H9 (cell line): Measurements from ENCODE around the gene ST6GAL2. TPM values are rescaled to one million over a fixed set of nuclear protein-coding genes. Genes with fewer than 3 reads are reported as not detected.
A peak's percentile ranks its signal among the peaks of the same experiment; 100 is the strongest.

Experiments
- DNase-seq: peaks from one replicate; pipeline ENCODE4 v3.0.0-alpha.2; 2017
- H2AFZ ChIP-seq: one replicate; pipeline ENCODE4 v1.6.1; 2013; ENCODE audit warnings: mild to moderate bottlenecking, low read length, control low read depth, moderate library complexity
- H2AK5ac ChIP-seq: 2 replicates; pipeline ENCODE4 v1.6.1; 2013; ENCODE audit warnings: low read length, control low read depth, mixed read lengths; ENCODE audit not compliant: insufficient read length
- H2BK120ac ChIP-seq: one replicate; pipeline ENCODE4 v1.6.1; 2013; ENCODE audit warnings: low read depth, mild to moderate bottlenecking, low read length, control low read depth, inconsistent platforms; ENCODE audit not compliant: poor library complexity, severe bottlenecking
- H2BK12ac ChIP-seq: 2 replicates; pipeline ENCODE4 v1.6.1; 2013; ENCODE audit warnings: low read length, control low read depth, mixed read lengths, low read depth; ENCODE audit not compliant: insufficient read length
- H2BK15ac ChIP-seq: 2 replicates; pipeline ENCODE4 v1.6.1; 2013; ENCODE audit warnings: low read depth, low read length, control low read depth
- H2BK20ac ChIP-seq: one replicate; pipeline ENCODE4 v1.6.1; 2013; ENCODE audit warnings: low read depth, mild to moderate bottlenecking, low read length, control low read depth, inconsistent platforms; ENCODE audit not compliant: poor library complexity, severe bottlenecking
- H2BK5ac ChIP-seq: 2 replicates; pipeline ENCODE4 v1.6.1; 2013; ENCODE audit warnings: low read length, control low read depth, mixed read lengths; ENCODE audit not compliant: insufficient read length
- H3K14ac ChIP-seq: 2 replicates; pipeline ENCODE4 v1.6.1; 2013; ENCODE audit warnings: low read length, control low read depth; ENCODE audit not compliant: insufficient read depth
- H3K18ac ChIP-seq: 2 replicates; pipeline ENCODE4 v1.6.1; 2013; ENCODE audit warnings: low read depth, mild to moderate bottlenecking, mixed read lengths, low read length, control low read depth; ENCODE audit not compliant: insufficient read length
- H3K23ac ChIP-seq: 2 replicates; pipeline ENCODE4 v1.6.1; 2013; ENCODE audit warnings: low read length, control low read depth, mixed read lengths, low read depth; ENCODE audit not compliant: insufficient read length
- H3K23me2 ChIP-seq: 2 replicates; pipeline ENCODE4 v1.6.1; 2013; ENCODE audit warnings: low read depth, mild to moderate bottlenecking, mixed read lengths, low read length, control low read depth; ENCODE audit not compliant: insufficient read length, poor library complexity, severe bottlenecking
- H3K27ac ChIP-seq: 2 replicates; pipeline ENCODE4 v1.5.1; 2013; ENCODE audit warnings: low read length, control low read depth, mixed read lengths, low read depth; ENCODE audit not compliant: insufficient read length
- H3K27me3 ChIP-seq: 2 replicates; pipeline ENCODE4 v1.6.1; 2013; ENCODE audit warnings: low read length, control low read depth, inconsistent platforms; ENCODE audit not compliant: insufficient read depth
- H3K4ac ChIP-seq: 2 replicates; pipeline ENCODE4 v1.6.1; 2013; ENCODE audit warnings: low read depth, mild to moderate bottlenecking, control low read depth, inconsistent platforms, low read length, moderate library complexity
- H3K4me1 ChIP-seq: 2 replicates; pipeline ENCODE4 v1.6.1; 2013; ENCODE audit warnings: low read length, control low read depth, inconsistent platforms; ENCODE audit not compliant: insufficient read depth
- H3K4me2 ChIP-seq: 2 replicates; pipeline ENCODE4 v1.6.1; 2013; ENCODE audit warnings: low read length, control low read depth, mixed read lengths; ENCODE audit not compliant: insufficient read length, insufficient read depth
- H3K56ac ChIP-seq: 2 replicates; pipeline ENCODE4 v1.6.1; 2013; ENCODE audit warnings: low read depth, mild to moderate bottlenecking, mixed read lengths, low read length, control low read depth; ENCODE audit not compliant: insufficient read length
- H3K79me1 ChIP-seq: 2 replicates; pipeline ENCODE4 v1.6.1; 2013; ENCODE audit warnings: low read depth, mild to moderate bottlenecking, moderate library complexity, low read length, control low read depth, inconsistent platforms; ENCODE audit not compliant: insufficient read depth, poor library complexity, severe bottlenecking
- H3K79me2 ChIP-seq: 2 replicates; pipeline ENCODE4 v1.6.1; 2013; ENCODE audit warnings: low read length, control low read depth, inconsistent platforms; ENCODE audit not compliant: insufficient read depth
- H3K9ac ChIP-seq: 2 replicates; pipeline ENCODE4 v1.6.1; 2013; ENCODE audit warnings: low read length, control low read depth, mixed read lengths; ENCODE audit not compliant: insufficient read length; ENCODE audit errors: extremely low read depth
- H3K9me3 ChIP-seq: one replicate; pipeline ENCODE4 v1.6.1; 2013; ENCODE audit warnings: low read depth, low read length, inconsistent platforms; ENCODE audit not compliant: control insufficient read depth
- H3T11ph ChIP-seq: one replicate; pipeline ENCODE4 v1.6.1; 2013; ENCODE audit warnings: mild to moderate bottlenecking, low read length, control low read depth, inconsistent platforms
- H4K20me1 ChIP-seq: one replicate; pipeline ENCODE4 v1.6.1; 2013; ENCODE audit not compliant: control insufficient read depth, insufficient read length, insufficient read depth
- H4K5ac ChIP-seq: 2 replicates; pipeline ENCODE4 v1.6.1; 2013; ENCODE audit warnings: low read depth, mild to moderate bottlenecking, mixed read lengths, low read length, control low read depth; ENCODE audit not compliant: insufficient read length
- H4K8ac ChIP-seq: replicated peaks from 2 replicates; pipeline ENCODE4 v1.6.1; 2013; ENCODE audit warnings: low read length, control low read depth, mixed read lengths, low read depth; ENCODE audit not compliant: insufficient read length
- H4K91ac ChIP-seq: 2 replicates; pipeline ENCODE4 v1.6.1; 2013; ENCODE audit warnings: low read depth, mild to moderate bottlenecking, moderate library complexity, mixed read lengths, low read length, control low read depth; ENCODE audit not compliant: insufficient read length
- H3K27ac Mint-ChIP-seq, 3 experiments: 2 replicates in 2 of 3; 3 replicates in 1 of 3; pipeline ENCODE4 v1.8.0; 2020 to 2021; ENCODE audit warnings: mixed read lengths in 3 of 3, mild to moderate bottlenecking in 1 of 3, moderate library complexity in 1 of 3
- H3K27me3 Mint-ChIP-seq: 2 replicates; pipeline ENCODE4 v1.8.0; 2021; ENCODE audit warnings: low read depth, mild to moderate bottlenecking, moderate library complexity, mixed read lengths
- H3K36me3 Mint-ChIP-seq, 3 experiments: 2 replicates in 2 of 3; 3 replicates in 1 of 3; pipeline ENCODE4 v1.8.0; 2020 to 2021; ENCODE audit warnings: low read depth in 3 of 3, mixed read lengths in 3 of 3; ENCODE audit not compliant: insufficient read depth in 1 of 3
- H3K4me1 Mint-ChIP-seq, 2 experiments: 2 replicates each; pipeline ENCODE4 v1.8.0; 2020; ENCODE audit warnings: mixed read lengths in 2 of 2
- H3K4me3 Mint-ChIP-seq, 2 experiments: 2 replicates in 1 of 2; 3 replicates in 1 of 2; pipeline ENCODE4 v1.8.0; 2020 to 2021; ENCODE audit warnings: mild to moderate bottlenecking in 2 of 2, mixed read lengths in 2 of 2, moderate library complexity in 1 of 2
- H3K9me3 Mint-ChIP-seq, 2 experiments: 2 replicates in 1 of 2; 3 replicates in 1 of 2; pipeline ENCODE4 v1.8.0; 2020; ENCODE audit warnings: mild to moderate bottlenecking in 2 of 2, mixed read lengths in 2 of 2, moderate library complexity in 1 of 2
- WGBS: extraction: QIAGEN DNeasy Blood & Tissue Kit; methylation state at CpG from one replicate; pipeline ENCODE4 v1.1.7; 2013; ENCODE audit warnings: missing lambda C conversion rate, low lambda C conversion rate, mixed read lengths; ENCODE audit not compliant: insufficient read length; ENCODE audit errors: extremely low coverage; 5-methylcytosine and 5-hydroxymethylcytosine counted together
- total RNA-seq: library from RNA; stranded (reverse); gene quantifications from 2 replicates; pipeline ENCODE4 v1.2.1, GENCODE V29; 2021
- TF ChIP-seq, protein P1 (sequence below): fragments of 200-600 bp; sonication (generic); conservative IDR thresholded peaks from 3 replicates; pipeline ENCODE4 v1.8.0; 2021; ENCODE audit warnings: antibody characterized with exemption, mild to moderate bottlenecking

ST6GAL2 gene
- total RNA-seq, 1 experiment from 2014 or later: 7.6 TPM

DNA sequence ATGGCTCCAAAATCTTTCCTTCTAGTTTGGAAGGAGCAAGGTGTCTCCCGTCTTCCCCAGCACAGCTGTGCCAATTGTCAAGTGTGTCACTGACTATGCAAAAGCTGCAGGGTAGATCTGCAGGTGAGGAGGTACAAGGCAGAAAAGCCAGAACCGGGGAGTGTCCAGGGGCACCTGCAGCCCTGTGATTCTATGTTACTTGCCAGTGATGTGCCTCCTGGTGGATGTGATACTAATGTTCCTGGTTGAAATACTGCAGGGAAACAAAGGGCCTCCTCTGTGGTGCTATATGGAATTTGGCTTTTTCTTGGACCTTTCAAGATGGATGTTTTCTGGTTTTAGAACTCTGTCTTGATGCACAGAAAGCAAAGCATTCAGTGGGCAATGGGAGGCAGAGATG lies 80.3 kb downstream of the ST6GAL2 start:
- TF ChIP-seq, protein P1, sequence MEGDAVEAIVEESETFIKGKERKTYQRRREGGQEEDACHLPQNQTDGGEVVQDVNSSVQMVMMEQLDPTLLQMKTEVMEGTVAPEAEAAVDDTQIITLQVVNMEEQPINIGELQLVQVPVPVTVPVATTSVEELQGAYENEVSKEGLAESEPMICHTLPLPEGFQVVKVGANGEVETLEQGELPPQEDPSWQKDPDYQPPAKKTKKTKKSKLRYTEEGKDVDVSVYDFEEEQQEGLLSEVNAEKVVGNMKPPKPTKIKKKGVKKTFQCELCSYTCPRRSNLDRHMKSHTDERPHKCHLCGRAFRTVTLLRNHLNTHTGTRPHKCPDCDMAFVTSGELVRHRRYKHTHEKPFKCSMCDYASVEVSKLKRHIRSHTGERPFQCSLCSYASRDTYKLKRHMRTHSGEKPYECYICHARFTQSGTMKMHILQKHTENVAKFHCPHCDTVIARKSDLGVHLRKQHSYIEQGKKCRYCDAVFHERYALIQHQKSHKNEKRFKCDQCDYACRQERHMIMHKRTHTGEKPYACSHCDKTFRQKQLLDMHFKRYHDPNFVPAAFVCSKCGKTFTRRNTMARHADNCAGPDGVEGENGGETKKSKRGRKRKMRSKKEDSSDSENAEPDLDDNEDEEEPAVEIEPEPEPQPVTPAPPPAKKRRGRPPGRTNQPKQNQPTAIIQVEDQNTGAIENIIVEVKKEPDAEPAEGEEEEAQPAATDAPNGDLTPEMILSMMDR: peak; percentile 36; the same call in 2 of the 3 replicates
- H3K4me3 Mint-ChIP-seq: no peak overlapping the region
- H3K27me3 ChIP-seq: no peaks in the 10 kb centered on the region

More for the DNA sequence above, 80.3 kb downstream of the ST6GAL2 start:
- Histone ChIP-seq H3K4ac (no peak overlapping the region), H2BK5ac (no peak overlapping the region), H3K9ac (no peak overlapping the region), H3K79me2 (no peaks in the 10 kb centered on the region), H3K79me1 (no peaks in the 10 kb centered on the region), H3K14ac (no peak overlapping the region), H3T11ph (no peak overlapping the region), H2AFZ (no peak overlapping the region), H3K9me3 (no peaks in the 10 kb centered on the region), H3K56ac (no peak overlapping the region), H2BK120ac (no peak overlapping the region), H3K4me1 (no peaks in the 10 kb centered on the region), H3K18ac (no peak overlapping the region), H3K23me2 (no peaks in the 10 kb centered on the region), H4K8ac (no peak overlapping the region), H4K20me1 (no peaks in the 10 kb centered on the region), H4K91ac (no peak overlapping the region), H3K23ac (no peak overlapping the region), H3K27ac (no peak overlapping the region), H2BK12ac (no peak overlapping the region), H4K5ac (no peak overlapping the region), H2BK15ac (no peak overlapping the region), H2AK5ac (no peak overlapping the region), H2BK20ac (no peak overlapping the region), H3K4me2 (no peak overlapping the region)
- Mint-ChIP-seq H3K4me1 (peaks cover 11% of the 10 kb centered on the region in 2 experiments), H3K27ac (no peak overlapping the region), H3K36me3 (peaks cover 2 to 9% (median 7%) of the 10 kb centered on the region in 3 experiments; a peak in 6 of 7 replicates), H3K27me3 (peaks cover 1% of the 10 kb centered on the region), H3K9me3 (no peaks in the 10 kb centered on the region)
- WGBS: no CpG with 5 or more reads among the region's 2 CpGs
- no peak for DNase-seq
